OCI-LY3 (cell line): ENCODE data around the gene EDAR.

ENCODE experiments used
- EZH2phosphoT487 ChIP-seq: fragments of 200-600 bp; shearing (Covaris generic); IDR thresholded peaks from 2 replicates; pipeline ENCODE4 v1.6.1; 2018; ENCODE audit warnings: antibody characterized with exemption, mixed run types, low read depth
- TF ChIP-seq, protein P1 (sequence below): fragments of 200-600, 300-600 bp; sonication (generic); IDR thresholded peaks from 2 replicates; pipeline ENCODE4 v1.5.1; 2014; ENCODE audit warnings: antibody characterized with exemption, low read length, low read depth

DNA sequence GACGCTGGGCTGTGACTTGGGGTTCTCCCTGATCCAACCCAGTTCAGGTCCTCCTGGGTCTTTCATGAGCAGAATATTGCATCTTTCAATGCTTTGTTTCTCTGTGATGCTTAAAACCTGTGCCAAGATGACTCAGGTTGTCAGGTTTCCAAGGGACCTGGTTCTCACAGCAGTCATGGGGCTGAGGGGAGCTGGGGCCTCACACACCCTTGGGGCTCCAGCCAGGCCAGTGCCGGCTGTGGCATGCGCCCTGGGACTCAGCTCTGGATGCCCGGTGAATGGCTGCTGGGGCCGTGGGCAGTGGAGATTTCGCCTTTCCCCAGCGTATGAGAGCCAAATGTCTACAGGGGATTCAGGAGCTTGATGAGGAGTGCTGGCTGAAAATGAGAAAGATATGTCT is 29.6 kb downstream of the EDAR start:
- no peak for TF ChIP-seq EZH2phosphoT487
- TF ChIP-seq, protein P1, sequence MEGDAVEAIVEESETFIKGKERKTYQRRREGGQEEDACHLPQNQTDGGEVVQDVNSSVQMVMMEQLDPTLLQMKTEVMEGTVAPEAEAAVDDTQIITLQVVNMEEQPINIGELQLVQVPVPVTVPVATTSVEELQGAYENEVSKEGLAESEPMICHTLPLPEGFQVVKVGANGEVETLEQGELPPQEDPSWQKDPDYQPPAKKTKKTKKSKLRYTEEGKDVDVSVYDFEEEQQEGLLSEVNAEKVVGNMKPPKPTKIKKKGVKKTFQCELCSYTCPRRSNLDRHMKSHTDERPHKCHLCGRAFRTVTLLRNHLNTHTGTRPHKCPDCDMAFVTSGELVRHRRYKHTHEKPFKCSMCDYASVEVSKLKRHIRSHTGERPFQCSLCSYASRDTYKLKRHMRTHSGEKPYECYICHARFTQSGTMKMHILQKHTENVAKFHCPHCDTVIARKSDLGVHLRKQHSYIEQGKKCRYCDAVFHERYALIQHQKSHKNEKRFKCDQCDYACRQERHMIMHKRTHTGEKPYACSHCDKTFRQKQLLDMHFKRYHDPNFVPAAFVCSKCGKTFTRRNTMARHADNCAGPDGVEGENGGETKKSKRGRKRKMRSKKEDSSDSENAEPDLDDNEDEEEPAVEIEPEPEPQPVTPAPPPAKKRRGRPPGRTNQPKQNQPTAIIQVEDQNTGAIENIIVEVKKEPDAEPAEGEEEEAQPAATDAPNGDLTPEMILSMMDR: no peak
